Uterus (tissue), 2 donors: ENCODE results near the gene GSTM4.

ENCODE experiments used
- POLR2A ChIP-seq, 2 donors: fragments of 450-650 bp; IDR thresholded peaks; one replicate each; pipeline ENCODE4 v1.6.1; 2016; ENCODE audit warnings: antibody characterized with exemption in 2 of 2, mild to moderate bottlenecking in 1 of 2, moderate library complexity in 1 of 2
- TF ChIP-seq, protein P1 (sequence below), 4 experiments: fragments of 200-600 bp in 2 of 4; fragments of 450-650 bp in 2 of 4; sonication (generic) in 2 of 4; IDR thresholded peaks; one replicate each; pipeline ENCODE4 v1.5.1; 2016 to 2019; ENCODE audit warnings: antibody characterized with exemption in 4 of 4, mild to moderate bottlenecking in 2 of 4, moderate library complexity in 1 of 4

- TF ChIP-seq, protein P1, sequence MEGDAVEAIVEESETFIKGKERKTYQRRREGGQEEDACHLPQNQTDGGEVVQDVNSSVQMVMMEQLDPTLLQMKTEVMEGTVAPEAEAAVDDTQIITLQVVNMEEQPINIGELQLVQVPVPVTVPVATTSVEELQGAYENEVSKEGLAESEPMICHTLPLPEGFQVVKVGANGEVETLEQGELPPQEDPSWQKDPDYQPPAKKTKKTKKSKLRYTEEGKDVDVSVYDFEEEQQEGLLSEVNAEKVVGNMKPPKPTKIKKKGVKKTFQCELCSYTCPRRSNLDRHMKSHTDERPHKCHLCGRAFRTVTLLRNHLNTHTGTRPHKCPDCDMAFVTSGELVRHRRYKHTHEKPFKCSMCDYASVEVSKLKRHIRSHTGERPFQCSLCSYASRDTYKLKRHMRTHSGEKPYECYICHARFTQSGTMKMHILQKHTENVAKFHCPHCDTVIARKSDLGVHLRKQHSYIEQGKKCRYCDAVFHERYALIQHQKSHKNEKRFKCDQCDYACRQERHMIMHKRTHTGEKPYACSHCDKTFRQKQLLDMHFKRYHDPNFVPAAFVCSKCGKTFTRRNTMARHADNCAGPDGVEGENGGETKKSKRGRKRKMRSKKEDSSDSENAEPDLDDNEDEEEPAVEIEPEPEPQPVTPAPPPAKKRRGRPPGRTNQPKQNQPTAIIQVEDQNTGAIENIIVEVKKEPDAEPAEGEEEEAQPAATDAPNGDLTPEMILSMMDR (IDR thresholded peaks at IDR 0.05): no peak
- TF ChIP-seq POLR2A (IDR thresholded peaks at IDR 0.05): no peak
Measured at GRCh38 chr1:109639063-109639840, 16.6 kb upstream of the GSTM4 start.
